BE2C (cell line): ENCODE data around the gene FXYD3.
A peak's percentile ranks its signal among the peaks of the same experiment; 100 is the strongest.

Experiments used
- DNase-seq: peaks from one replicate; pipeline ENCODE4 v3.0.0-alpha.2; 2020
- H3K27me3 ChIP-seq: fragments of 250-450 bp; sonication (Bioruptor Pico); 2 replicates; pipeline ENCODE4 v1.5.1; 2020; ENCODE audit warnings: mild to moderate bottlenecking
- H3K36me3 ChIP-seq: fragments of 250-450 bp; sonication (Bioruptor Pico); 2 replicates; pipeline ENCODE4 v1.5.1; 2020; ENCODE audit warnings: mild to moderate bottlenecking
- H3K4me1 ChIP-seq: fragments of 250-450 bp; sonication (Bioruptor Pico); 2 replicates; pipeline ENCODE4 v1.5.1; 2020
- H3K4me3 ChIP-seq: 2 replicates; pipeline ENCODE4 v1.5.1; 2011; ENCODE audit warnings: low read depth, low read length
- H3K9me3 ChIP-seq: fragments of 250-450 bp; sonication (Bioruptor Pico); 2 replicates; pipeline ENCODE4 v1.5.1; 2020
- CTCF ChIP-seq: IDR thresholded peaks from 2 replicates; pipeline ENCODE4 v1.5.1; 2012; ENCODE audit warnings: mild to moderate bottlenecking, low read depth, low read length

Gene FXYD3

GRCh38 chr19:35153701-35154524 is 38.3 kb downstream of the FXYD3 start:
- Histone ChIP-seq H3K36me3 (no peaks in the 10 kb centered on the region), H3K9me3 (0 out of 2 replicates have a peak, but pooled peaks cover 2% of the 10 kb centered on the region), H3K4me3 (no peak overlapping the region), H3K27me3 (peaks cover 73% of the 10 kb centered on the region), H3K4me1 (no peaks in the 10 kb centered on the region)
- DNase-seq, result peak; percentile 44
- peak; percentile 32 for TF ChIP-seq CTCF

- Histone ChIP-seq H3K27me3 (peaks cover 81% of the 10 kb centered on the region), H3K9me3 (0 out of 2 replicates have a peak, but pooled peaks cover 2% of the 10 kb centered on the region), H3K4me1 (no peaks in the 10 kb centered on the region), H3K4me3 (no peak within 1 kb of the TSS), H3K36me3 (no peaks in the 10 kb centered on the region)
- no peak for DNase-seq
- TF ChIP-seq CTCF, result no peak
Observed at GRCh38 chr19:35154525-35155406, 39.1 kb downstream of the FXYD3 start, which contains the start of gene FXYD5. FXYD5 (plus strand) TSS chr19:35154735; CDS start chr19:35155551, 816 bp downstream.

- Histone ChIP-seq H3K4me1 (no peaks in the 10 kb centered on the region), H3K36me3 (no peaks in the 10 kb centered on the region), H3K27me3 (peaks cover 88% of the 10 kb centered on the region), H3K4me3 (no peak overlapping the region), H3K9me3 (0 out of 2 replicates have a peak, but pooled peaks cover 2% of the 10 kb centered on the region)
- no peak for DNase-seq
- TF ChIP-seq CTCF, result no peak
Observed at GRCh38 chr19:35155441-35155840, 39.8 kb downstream of the FXYD3 start.

GRCh38 chr19:35155981-35156672 is 40.5 kb downstream of the FXYD3 start:
- Histone ChIP-seq H3K9me3 (0 out of 2 replicates have a peak, but pooled peaks cover 2% of the 10 kb centered on the region), H3K4me1 (no peaks in the 10 kb centered on the region), H3K27me3 (peaks cover 91% of the 10 kb centered on the region), H3K36me3 (no peaks in the 10 kb centered on the region), H3K4me3 (no peak overlapping the region)
- DNase-seq, result no peak
- no peak for TF ChIP-seq CTCF

- peaks cover 86% of the 10 kb centered on the region for H3K27me3 ChIP-seq
Observed at GRCh38 chr19:35156673-35157014, 41.0 kb downstream of the FXYD3 start.

More at GRCh38 chr19:35156673-35157014, 41.0 kb downstream of the FXYD3 start:
- DNase-seq, result no peak
- H3K4me1 ChIP-seq, result no peaks in the 10 kb centered on the region
- H3K4me3 ChIP-seq, result no peak overlapping the region
- 0 out of 2 replicates have a peak, but pooled peaks cover 2% of the 10 kb centered on the region for H3K9me3 ChIP-seq
- no peaks in the 10 kb centered on the region for H3K36me3 ChIP-seq
- no peak for TF ChIP-seq CTCF
